GM18511 (cell line): ENCODE data around the gene C12orf50.
"Not testable (repeated sequence)": the region's sequence is repeated elsewhere in the genome, so short reads cannot be mapped to it uniquely, and the experiment has no call there.

Source experiments
- ATAC-seq: cut with Tn5 transposase; IDR thresholded peaks from one replicate; pipeline ENCODE4 v1.9.1; 2021; ENCODE audit warnings: mild to moderate bottlenecking, moderate library complexity; ENCODE audit not compliant: unreplicated experiment

C12orf50 gene, protein sequence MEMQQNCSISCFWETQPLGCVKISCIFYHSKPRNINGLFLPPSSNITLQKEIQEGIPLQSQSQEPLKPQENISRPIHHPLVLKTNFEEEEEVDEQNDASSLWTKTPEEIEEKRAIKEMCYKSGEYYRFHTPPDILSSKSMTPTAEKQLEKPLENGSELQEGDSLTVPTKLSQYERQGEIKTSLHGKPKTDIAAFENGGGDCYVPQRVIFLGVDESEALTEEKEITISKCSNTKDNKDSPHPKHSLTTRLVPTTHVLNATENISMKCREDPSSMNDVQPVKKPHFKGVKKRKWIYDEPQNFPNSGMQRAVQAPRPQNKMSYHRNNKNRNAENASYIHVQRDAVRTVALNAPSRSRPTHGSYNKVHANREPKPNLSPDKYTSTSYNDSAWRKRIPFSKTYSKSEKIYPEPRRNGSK

GRCh38 chr12:88029093-88029665 is at the start of gene C12orf50:
Gene C12orf50, minus strand, starts transcription at chr12:88029401. Its CDS starts 2,439 bp downstream, at chr12:88026962.
- no peak for ATAC-seq

- no peak for ATAC-seq
These were observed 38.1 kb upstream of the C12orf50 start for GRCh38 chr12:88067301-88067700.

GRCh38 chr12:88063375-88063774 is 34.2 kb upstream of the C12orf50 start:
- peak; percentile 94 for ATAC-seq

DNA sequence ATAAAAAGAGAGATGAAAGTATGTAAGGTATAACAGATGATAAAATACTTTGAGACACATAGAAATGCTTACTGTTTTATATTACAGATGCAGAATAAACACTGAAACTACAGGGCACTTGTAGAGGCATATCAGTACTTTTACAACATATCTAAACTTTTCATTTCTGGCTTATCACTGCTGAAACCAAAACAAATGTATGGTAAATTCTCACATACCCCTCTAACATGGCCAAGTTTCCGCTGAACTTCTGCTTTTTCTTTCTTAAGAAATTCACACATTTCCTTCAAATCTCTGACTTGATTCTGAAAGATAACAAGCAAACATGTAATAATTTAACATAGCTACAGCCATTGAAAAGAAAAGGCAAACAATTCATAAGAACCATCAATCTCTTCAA is 33.3 kb upstream of the C12orf50 start:
- peak; percentile 77 for ATAC-seq

DNA sequence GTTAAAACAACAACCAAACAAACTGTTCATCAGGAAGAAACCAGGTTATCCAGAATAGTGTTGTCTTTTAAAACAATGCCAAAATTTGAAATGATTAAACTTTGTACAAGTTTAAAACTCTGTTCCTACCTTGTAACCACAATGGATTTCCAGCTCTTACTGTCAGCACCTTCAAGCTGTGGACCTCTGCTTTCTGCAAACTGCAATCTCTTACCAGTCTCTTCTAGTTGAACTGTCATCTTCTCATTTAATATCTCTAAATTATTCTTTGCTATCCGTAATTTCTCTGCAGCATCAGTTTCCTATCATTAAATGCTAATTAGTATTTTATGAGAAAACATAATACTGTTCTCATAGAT is 29.5 kb upstream of the C12orf50 start:
- no peak for ATAC-seq

DNA sequence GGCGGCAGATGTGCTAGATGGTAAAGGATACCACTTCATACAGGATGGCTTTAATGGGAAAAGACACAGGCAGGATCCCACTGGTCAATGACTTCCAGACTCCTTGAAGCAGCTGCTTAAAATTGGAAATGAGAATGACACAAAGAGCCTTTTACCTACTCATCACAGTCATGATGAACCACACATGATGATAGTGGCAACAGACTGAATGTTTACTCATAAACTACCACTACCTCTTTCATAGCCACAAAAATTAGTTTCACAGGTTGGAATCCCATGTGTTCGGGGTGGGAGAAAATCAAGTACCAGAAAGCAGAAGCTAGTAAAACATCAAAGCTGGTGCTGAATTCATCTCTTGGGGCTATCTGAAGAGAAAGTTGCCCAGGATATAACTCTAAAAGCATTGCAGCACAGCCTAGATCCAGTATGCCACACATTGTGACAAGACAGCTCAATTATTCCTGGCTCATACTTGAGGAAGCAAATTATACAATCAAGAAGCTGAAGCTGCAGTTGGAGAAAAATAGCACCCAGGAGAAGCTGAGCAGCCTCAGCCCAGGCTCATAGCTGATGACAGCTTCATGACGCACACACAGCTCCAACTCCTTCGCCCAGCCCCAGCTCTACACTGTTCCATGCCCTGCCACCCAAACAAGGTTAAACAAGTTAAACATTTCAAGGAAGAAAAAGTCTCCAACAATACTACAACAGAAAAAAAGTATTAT is 29.0 kb upstream of the C12orf50 start:
- no peak for ATAC-seq

DNA sequence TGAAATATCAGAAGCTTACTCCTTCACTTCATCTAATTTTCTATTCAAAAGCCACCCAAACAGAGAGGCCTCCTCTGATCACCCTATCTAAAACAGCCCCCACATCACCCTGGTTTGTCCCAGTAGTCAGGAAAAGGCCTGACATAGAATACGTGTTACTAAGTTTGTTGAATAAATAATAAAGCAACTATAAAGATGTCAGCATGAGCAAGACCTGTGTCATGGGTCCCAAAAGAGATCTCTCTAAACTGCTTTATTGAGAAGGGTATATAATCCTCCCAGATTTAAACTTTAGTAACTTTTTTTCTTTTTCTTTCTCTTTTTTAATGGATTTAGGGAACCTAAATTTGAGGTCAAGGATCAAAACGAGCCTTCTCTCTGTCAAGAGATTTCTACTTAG is 27.4 kb upstream of the C12orf50 start:
- no peak for ATAC-seq

- ATAC-seq: peak; percentile 75
These were observed 23.5 kb upstream of the C12orf50 start for GRCh38 chr12:88052686-88053085.

GRCh38 chr12:88044035-88044434 is 14.8 kb upstream of the C12orf50 start:
- no peak for ATAC-seq

DNA sequence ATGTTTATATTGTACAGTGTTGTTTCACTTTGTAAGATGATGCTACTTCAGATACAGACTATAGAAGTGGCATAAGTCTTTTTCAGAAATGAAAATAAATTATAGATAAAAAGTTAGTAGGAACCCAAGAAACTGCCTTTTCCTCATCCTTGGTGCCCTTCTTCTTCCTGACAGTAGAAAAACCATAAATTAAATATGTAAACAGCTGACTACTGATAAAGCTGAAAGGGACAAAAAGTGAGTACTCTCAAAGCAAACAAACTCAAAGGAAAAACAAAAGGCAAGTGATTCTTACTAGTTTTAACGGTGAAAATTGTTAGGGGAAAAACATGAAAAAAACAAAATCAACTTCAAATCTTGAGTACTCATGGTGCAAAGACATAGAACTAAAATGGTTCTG is 8.6 kb upstream of the C12orf50 start:
- ATAC-seq: no peak

DNA sequence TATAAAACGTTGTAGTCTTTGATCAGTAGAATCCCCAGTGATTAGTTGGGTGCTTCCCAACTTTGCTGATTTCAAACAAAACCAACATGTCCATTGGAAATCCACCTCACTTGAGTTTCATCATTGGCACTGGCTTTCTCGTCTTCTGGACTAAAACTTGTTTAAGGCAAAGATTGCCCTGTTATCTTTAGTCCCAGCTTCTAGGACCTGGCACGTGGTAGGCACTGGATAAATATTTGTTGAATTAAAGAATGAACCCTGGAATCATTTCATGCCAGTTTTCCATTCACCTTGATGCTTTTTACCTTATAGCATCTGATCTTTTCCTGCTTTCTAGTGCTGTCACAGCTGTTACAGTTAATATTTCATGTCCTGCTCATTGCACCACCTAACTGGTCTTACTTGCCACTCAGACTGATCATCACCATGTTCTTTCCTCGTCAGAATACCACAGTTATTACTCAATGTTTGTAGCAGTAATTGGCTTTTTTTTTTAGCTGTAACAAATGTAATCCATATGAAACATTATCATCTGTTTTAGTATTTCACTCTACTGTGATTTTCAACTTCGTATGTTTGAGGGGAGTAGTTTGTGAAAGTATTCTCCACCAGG is 7.3 kb upstream of the C12orf50 start:
- ATAC-seq: no peak

DNA sequence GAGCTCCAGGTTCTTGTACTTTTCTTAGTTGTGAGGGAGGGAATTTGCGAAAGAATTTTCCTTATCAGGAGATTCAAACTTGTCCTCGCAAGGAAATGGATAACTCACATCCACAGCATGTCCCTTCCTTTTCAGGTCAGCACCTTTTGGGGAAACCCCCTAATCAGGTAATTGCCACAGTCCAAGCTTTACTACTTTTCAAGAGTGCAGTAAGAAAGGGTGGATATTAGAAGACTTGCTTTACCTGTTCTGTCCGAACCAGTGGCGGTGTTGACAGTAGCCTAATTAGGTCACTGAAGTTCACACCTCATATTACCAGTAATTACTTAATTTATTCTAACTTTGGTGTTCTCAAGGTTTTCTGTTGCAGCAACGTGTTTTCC is 6.7 kb upstream of the C12orf50 start:
- peak; percentile 36 for ATAC-seq

GRCh38 chr12:88035271-88035906 is 6.2 kb upstream of the C12orf50 start:
- peak; percentile 99 for ATAC-seq

GRCh38 chr12:88031161-88031560 is 2.0 kb upstream of the C12orf50 start:
- ATAC-seq: not testable (repeated sequence)

DNA sequence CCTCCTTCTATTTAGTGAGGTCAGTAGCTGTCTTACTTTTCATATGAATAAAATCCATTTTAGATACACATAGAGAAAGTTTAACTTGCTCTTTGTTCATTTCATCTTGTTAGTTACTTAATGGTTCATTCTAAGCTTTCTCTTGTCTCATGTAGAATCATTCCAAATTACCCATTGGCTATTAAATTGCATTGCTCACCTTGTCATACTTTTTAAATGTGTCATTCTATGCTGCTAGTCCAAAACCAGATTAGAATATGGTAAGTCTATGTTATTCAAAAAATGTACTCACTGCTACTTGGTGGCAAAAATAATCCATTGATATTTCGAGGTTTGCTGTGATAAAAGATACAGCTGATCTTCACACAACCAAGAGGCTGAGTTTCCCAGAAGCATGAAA is 3.0 kb downstream of the C12orf50 start:
- ATAC-seq: no peak

- ATAC-seq: no peak
These were observed 11.2 kb downstream of the C12orf50 start for GRCh38 chr12:88017964-88018363.

- ATAC-seq: no peak
These were observed 13.4 kb downstream of the C12orf50 start for GRCh38 chr12:88015825-88016224.

DNA sequence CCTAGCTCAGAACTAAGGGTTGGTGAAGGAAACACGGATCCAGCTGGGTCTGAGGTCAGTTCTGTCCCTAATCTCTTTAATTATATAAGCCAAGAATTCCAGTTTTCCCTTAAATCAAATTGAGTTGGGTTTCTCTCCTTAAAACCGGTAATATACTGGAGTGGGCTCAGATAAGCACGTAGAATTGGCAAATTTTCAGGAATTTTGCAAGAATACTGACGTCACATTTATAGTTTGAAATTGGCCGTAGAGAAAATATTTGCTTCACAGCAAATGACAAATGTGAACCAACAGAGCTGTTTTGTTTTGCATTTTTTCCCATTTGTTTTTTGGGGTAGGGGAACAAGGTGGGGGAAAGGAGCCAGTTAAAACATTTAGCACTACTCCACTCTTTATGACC is 17.4 kb downstream of the C12orf50 start:
- no peak for ATAC-seq

DNA sequence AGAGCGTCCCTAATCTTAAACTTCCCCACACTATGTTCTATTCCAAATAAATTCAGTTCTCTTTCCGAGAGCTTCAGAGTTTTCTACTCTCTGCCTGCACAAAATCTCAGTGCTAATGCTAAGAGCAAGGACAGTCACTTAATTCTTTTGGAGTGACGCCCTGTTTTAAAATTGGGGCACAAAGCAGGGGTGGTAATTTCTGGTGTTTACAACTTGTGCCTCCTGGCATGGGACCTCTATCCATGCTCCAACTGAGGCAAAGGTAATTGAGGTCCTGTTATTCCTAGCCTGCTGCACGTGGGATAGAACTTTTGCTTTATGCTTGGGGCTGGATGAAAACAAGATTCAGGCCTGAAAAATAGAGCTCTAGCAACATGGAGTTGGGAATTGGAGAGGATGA is 22.9 kb downstream of the C12orf50 start:
- no peak for ATAC-seq

GRCh38 chr12:88001327-88001726 is 27.9 kb downstream of the C12orf50 start:
- no peak for ATAC-seq

- peak; percentile 88 for ATAC-seq
These were observed 33.5 kb downstream of the C12orf50 start for GRCh38 chr12:87995581-87996178.
